Testis (tissue), 2 donors: ENCODE measurements around the gene POLRMT.

Experiments
- POLR2A ChIP-seq: fragments of 450-650 bp; IDR thresholded peaks from one replicate; pipeline ENCODE4 v1.6.1; 2017; ENCODE audit warnings: antibody characterized with exemption, mild to moderate bottlenecking, moderate library complexity
- TF ChIP-seq, protein P1 (sequence below), 3 experiments: fragments of 450-650 bp in 2 of 3; fragments of 200-600 bp in 1 of 3; sonication (generic) in 1 of 3; IDR thresholded peaks; one replicate each; pipeline ENCODE4 v1.5.1; 2016 to 2019; ENCODE audit warnings: antibody characterized with exemption in 3 of 3, mild to moderate bottlenecking in 2 of 3, moderate library complexity in 1 of 3

DNA sequence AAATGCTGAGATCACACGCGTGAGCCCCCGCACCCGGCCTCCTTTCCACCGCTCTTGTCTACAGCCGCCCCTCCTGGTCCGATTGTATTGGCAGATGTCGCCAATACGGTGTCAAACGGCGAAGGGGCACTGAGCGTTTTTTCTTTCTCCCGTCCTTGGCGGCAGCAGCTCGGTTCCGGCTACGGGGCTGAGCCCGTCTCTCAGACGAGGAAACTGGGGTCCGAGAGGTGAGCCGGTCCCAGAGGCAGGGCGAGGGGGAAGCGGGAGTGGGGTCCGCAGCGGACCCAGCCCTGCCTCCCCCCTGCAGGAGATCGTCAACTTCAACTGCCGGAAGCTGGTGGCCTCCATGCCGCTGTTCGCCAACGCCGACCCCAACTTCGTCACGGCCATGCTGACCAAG, 20.4 kb downstream of the POLRMT start:
- TF ChIP-seq, protein P1, sequence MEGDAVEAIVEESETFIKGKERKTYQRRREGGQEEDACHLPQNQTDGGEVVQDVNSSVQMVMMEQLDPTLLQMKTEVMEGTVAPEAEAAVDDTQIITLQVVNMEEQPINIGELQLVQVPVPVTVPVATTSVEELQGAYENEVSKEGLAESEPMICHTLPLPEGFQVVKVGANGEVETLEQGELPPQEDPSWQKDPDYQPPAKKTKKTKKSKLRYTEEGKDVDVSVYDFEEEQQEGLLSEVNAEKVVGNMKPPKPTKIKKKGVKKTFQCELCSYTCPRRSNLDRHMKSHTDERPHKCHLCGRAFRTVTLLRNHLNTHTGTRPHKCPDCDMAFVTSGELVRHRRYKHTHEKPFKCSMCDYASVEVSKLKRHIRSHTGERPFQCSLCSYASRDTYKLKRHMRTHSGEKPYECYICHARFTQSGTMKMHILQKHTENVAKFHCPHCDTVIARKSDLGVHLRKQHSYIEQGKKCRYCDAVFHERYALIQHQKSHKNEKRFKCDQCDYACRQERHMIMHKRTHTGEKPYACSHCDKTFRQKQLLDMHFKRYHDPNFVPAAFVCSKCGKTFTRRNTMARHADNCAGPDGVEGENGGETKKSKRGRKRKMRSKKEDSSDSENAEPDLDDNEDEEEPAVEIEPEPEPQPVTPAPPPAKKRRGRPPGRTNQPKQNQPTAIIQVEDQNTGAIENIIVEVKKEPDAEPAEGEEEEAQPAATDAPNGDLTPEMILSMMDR (IDR thresholded peaks at IDR 0.05), result no peak
- no peak for TF ChIP-seq POLR2A
